ENCODE measurements around the gene PCK1.
"Not testable (repeated sequence)": the region's sequence is repeated elsewhere in the genome, so short reads cannot be mapped to it uniquely, and the experiment has no call there.

Gene PCK1

GRCh38 chr20:57560554-57561355, at the start of gene PCK1:
PCK1 (plus strand) TSS chr20:57561110; CDS start chr20:57561412, 302 bp downstream.
- DNase-seq = no peak

GRCh38 chr20:57511709-57512108, 49.2 kb upstream of the PCK1 start:
- not testable (repeated sequence) for DNase-seq

- DNase-seq = no peak
Measured at GRCh38 chr20:57512432-57512831, 48.5 kb upstream of the PCK1 start.

GRCh38 chr20:57513199-57513598, 47.7 kb upstream of the PCK1 start:
- DNase-seq = no peak

- DNase-seq = no peak
Measured at GRCh38 chr20:57514273-57514751, 46.6 kb upstream of the PCK1 start.

GRCh38 chr20:57517904-57518303, 43.0 kb upstream of the PCK1 start:
- DNase-seq = no peak

GRCh38 chr20:57522380-57523140, 38.4 kb upstream of the PCK1 start:
- DNase-seq = no peak

GRCh38 chr20:57523782-57524181, 37.1 kb upstream of the PCK1 start:
- DNase-seq = no peak

GRCh38 chr20:57524511-57525176, 36.3 kb upstream of the PCK1 start, which contains the start of gene CTCFL:
CTCFL (minus strand) TSS chr20:57525140; CDS start chr20:57524205, 935 bp downstream.
- DNase-seq = no peak

GRCh38 chr20:57525328-57526086, 35.4 kb upstream of the PCK1 start:
- DNase-seq = no peak

- DNase-seq = no peak
Measured at GRCh38 chr20:57526087-57526884, 34.6 kb upstream of the PCK1 start.

GRCh38 chr20:57526885-57527460, 33.9 kb upstream of the PCK1 start:
- no peak for DNase-seq

GRCh38 chr20:57527728-57528127, 33.2 kb upstream of the PCK1 start:
- DNase-seq = no peak

GRCh38 chr20:57528148-57528547, 32.8 kb upstream of the PCK1 start:
- no peak for DNase-seq

GRCh38 chr20:57529160-57529585, 31.7 kb upstream of the PCK1 start:
- no peak for DNase-seq

GRCh38 chr20:57529810-57530209, 31.1 kb upstream of the PCK1 start:
- no peak for DNase-seq

- no peak for DNase-seq
Measured at GRCh38 chr20:57530327-57530981, 30.5 kb upstream of the PCK1 start.

GRCh38 chr20:57532104-57532503, 28.8 kb upstream of the PCK1 start:
- DNase-seq = no peak

GRCh38 chr20:57535297-57535696, 25.6 kb upstream of the PCK1 start:
- DNase-seq = no peak

GRCh38 chr20:57536120-57536708, 24.7 kb upstream of the PCK1 start:
- DNase-seq = no peak
